Smooth muscle cell (in vitro differentiated cells): ENCODE results near the gene CYFIP1. TPM values are rescaled to one million over a fixed set of nuclear protein-coding genes. Genes with fewer than 3 reads are reported as not detected.
A peak's percentile ranks its signal among the peaks of the same experiment; 100 is the strongest.

Experiments
- DNase-seq: peaks from one replicate; lab custom pipeline; 2025; ENCODE audit not compliant: unreplicated experiment; lab: John Stamatoyannopoulos, UW
- H2AFZ ChIP-seq: fragments of 200-600 bp; sonication (generic); 2 replicates; pipeline ENCODE4 v1.6.0; 2016; ENCODE audit warnings: antibody characterized with exemption, low read depth, mild to moderate bottlenecking
- H3F3A ChIP-seq: fragments of 200-600 bp; sonication (generic); 2 replicates; pipeline ENCODE4 v1.6.0; 2017; ENCODE audit warnings: antibody characterized with exemption, low read depth
- H3K27ac ChIP-seq: fragments of 200-600 bp; sonication (generic); 2 replicates; pipeline ENCODE4 v1.5.1; 2016; ENCODE audit warnings: low read depth, mild to moderate bottlenecking
- H3K27me3 ChIP-seq: fragments of 200-600 bp; sonication (generic); 2 replicates; pipeline ENCODE4 v1.6.1; 2016; ENCODE audit warnings: low read depth, mild to moderate bottlenecking
- H3K36me3 ChIP-seq: fragments of 200-600 bp; sonication (generic); 2 replicates; pipeline ENCODE4 v1.5.1; 2016; ENCODE audit warnings: low read depth
- H3K4me1 ChIP-seq: fragments of 200-600 bp; sonication (generic); 2 replicates; pipeline ENCODE4 v1.5.1; 2016; ENCODE audit warnings: low read depth
- H3K4me2 ChIP-seq: fragments of 200-600 bp; sonication (generic); 2 replicates; pipeline ENCODE4 v1.6.0; 2016; ENCODE audit warnings: mild to moderate bottlenecking
- H3K4me3 ChIP-seq: fragments of 200-600 bp; sonication (generic); 2 replicates; pipeline ENCODE4 v1.5.1; 2016; ENCODE audit warnings: mild to moderate bottlenecking
- H3K79me2 ChIP-seq: fragments of 200-600 bp; sonication (generic); 2 replicates; pipeline ENCODE4 v1.6.0; 2016; ENCODE audit warnings: low read depth, mild to moderate bottlenecking
- H3K9ac ChIP-seq: fragments of 200-600 bp; sonication (generic); 2 replicates; pipeline ENCODE4 v1.6.0; 2016; ENCODE audit warnings: low read depth
- H3K9me3 ChIP-seq: fragments of 200-600 bp; sonication (generic); replicated peaks from 2 replicates; pipeline ENCODE4 v1.5.1; 2016; ENCODE audit warnings: low read depth
- H4K20me1 ChIP-seq: fragments of 200-600 bp; sonication (generic); 2 replicates; pipeline ENCODE4 v1.6.0; 2016; ENCODE audit warnings: low read depth
- WGBS: methylation state at CpG from one replicate; pipeline ENCODE4 v1.1.7; 2016; ENCODE audit warnings: low lambda C conversion rate; 5-methylcytosine and 5-hydroxymethylcytosine counted together
- polyA plus RNA-seq: library from polyadenylated mRNA; unstranded; fragments of >200 nt; fragmentation: Nextera tagmentation; extraction: Ambion mirVana; gene quantifications from 2 replicates; pipeline ENCODE4 v1.2.1, GENCODE V29; 2016
- total RNA-seq: library from RNA; depleted of rRNA; stranded (reverse); fragments of >200 nt; gene quantifications from 2 replicates; pipeline ENCODE4 v1.2.3, GENCODE V29; 2014
- TF ChIP-seq, protein P1 (sequence below): fragments of 200-600 bp; sonication (generic); IDR thresholded peaks from 2 replicates; pipeline ENCODE4 v1.5.1; 2017; ENCODE audit warnings: borderline replicate concordance, mild to moderate bottlenecking, antibody characterized with exemption; ENCODE audit not compliant: insufficient read depth, poor library complexity, severe bottlenecking

CYFIP1 gene
- total and polyA plus RNA-seq, 2 experiments from 2014 or later, result 65.2 to 67.6 TPM

DNA sequence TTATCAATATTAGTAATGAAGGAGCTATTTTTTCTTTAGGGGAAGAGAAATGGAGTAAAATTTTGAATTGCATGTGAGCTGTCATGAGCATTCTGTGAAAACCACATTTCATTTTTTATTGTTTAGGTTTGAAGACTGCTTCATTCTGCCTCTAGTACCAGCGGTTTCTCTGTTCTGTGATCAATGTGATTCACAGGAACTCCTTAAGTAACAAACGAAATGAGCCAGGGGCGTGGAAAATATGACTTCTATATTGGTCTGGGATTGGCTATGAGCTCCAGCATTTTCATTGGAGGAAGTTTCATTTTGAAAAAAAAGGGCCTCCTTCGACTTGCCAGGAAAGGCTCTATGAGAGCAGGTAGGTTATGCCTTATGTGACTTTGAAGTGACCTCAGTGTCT, 128.7 kb downstream of the CYFIP1 start:
- Histone ChIP-seq H3K36me3 (peaks cover 7% of the 10 kb centered on the region), H3K27ac (no peak overlapping the region), H3K27me3 (no peaks in the 10 kb centered on the region), H3K9ac (no peak overlapping the region), H4K20me1 (peaks cover 43% of the 10 kb centered on the region), H2AFZ (no peak overlapping the region), H3K9me3 (no peaks in the 10 kb centered on the region), H3K4me1 (no peaks in the 10 kb centered on the region), H3K4me2 (no peak overlapping the region), H3K4me3 (no peak overlapping the region), H3K79me2 (peaks cover 57% of the 10 kb centered on the region), H3F3A (no peaks in the 10 kb centered on the region)
- WGBS, result 96% methylated on average over 4 of the region's 4 CpGs
- no peak for DNase-seq
- TF ChIP-seq, protein P1, sequence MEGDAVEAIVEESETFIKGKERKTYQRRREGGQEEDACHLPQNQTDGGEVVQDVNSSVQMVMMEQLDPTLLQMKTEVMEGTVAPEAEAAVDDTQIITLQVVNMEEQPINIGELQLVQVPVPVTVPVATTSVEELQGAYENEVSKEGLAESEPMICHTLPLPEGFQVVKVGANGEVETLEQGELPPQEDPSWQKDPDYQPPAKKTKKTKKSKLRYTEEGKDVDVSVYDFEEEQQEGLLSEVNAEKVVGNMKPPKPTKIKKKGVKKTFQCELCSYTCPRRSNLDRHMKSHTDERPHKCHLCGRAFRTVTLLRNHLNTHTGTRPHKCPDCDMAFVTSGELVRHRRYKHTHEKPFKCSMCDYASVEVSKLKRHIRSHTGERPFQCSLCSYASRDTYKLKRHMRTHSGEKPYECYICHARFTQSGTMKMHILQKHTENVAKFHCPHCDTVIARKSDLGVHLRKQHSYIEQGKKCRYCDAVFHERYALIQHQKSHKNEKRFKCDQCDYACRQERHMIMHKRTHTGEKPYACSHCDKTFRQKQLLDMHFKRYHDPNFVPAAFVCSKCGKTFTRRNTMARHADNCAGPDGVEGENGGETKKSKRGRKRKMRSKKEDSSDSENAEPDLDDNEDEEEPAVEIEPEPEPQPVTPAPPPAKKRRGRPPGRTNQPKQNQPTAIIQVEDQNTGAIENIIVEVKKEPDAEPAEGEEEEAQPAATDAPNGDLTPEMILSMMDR, result no peak

GRCh38 chr15:22850055-22850454, 130.1 kb downstream of the CYFIP1 start:
- Histone ChIP-seq H4K20me1 (peaks cover 58% of the 10 kb centered on the region), H3K36me3 (no peaks in the 10 kb centered on the region), H3K4me3 (no peak overlapping the region), H3F3A (no peaks in the 10 kb centered on the region), H2AFZ (no peak overlapping the region), H3K9ac (no peak overlapping the region), H3K79me2 (peaks cover 67% of the 10 kb centered on the region), H3K9me3 (no peaks in the 10 kb centered on the region), H3K4me2 (peak overlapping the region; percentile 21), H3K27ac (peak overlapping the region; percentile 71), H3K27me3 (no peaks in the 10 kb centered on the region), H3K4me1 (peaks cover 7% of the 10 kb centered on the region)
- TF ChIP-seq, protein P1, result no peak
- DNase-seq, result no peak
- 72% methylated on average over 3 of the region's 3 CpGs for WGBS

- no peaks in the 10 kb centered on the region for H3K36me3 ChIP-seq
- H3F3A ChIP-seq, result peaks cover 5% of the 10 kb centered on the region
- WGBS, result 73% methylated on average over 6 of the region's 6 CpGs
- H3K4me1 ChIP-seq, result peaks cover 10% of the 10 kb centered on the region
- no peak overlapping the region for H2AFZ ChIP-seq
- no peak overlapping the region for H3K4me2 ChIP-seq
- H3K79me2 ChIP-seq, result peaks cover 100% of the 10 kb centered on the region
- no peaks in the 10 kb centered on the region for H3K27me3 ChIP-seq
- H3K9me3 ChIP-seq, result no peaks in the 10 kb centered on the region
- H4K20me1 ChIP-seq, result peaks cover 87% of the 10 kb centered on the region
- H3K9ac ChIP-seq, result no peak overlapping the region
- no peak for DNase-seq
- no peak overlapping the region for H3K4me3 ChIP-seq
- TF ChIP-seq, protein P1, result no peak
- H3K27ac ChIP-seq, result peak overlapping the region; percentile 28
These were observed 134.1 kb downstream of the CYFIP1 start for GRCh38 chr15:22846073-22846472.

DNA sequence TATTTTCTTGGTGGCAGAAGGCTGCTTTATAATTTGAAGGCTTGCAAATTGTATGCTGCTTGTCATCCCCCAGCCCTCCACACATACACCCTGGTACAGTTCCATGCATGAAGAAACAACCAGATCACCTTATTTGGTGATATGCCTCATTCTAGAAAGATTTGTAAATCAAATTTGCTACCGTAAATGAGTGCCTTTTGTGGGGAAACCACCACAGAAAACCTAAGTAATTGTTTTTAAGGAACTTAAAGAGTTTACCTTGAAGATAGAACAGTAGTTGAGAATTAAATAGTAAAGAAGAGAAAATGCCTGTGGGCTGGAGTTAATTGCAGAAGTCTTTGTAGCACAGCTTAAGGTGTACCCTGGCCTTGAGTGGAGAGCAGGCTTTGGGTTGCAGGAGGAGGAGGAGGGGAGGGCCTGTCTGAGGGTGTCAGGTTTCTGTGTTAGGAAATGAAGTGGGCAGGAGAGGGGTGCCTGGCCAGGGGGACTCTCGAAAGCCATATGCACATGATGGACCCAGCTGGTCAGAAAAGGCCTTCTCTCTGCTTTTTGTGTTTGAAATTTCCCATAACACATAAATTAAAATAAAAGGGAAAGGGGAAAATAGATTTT, 134.8 kb downstream of the CYFIP1 start:
- Histone ChIP-seq H3K27ac (peak overlapping the region; percentile 19), H3K9ac (no peak overlapping the region), H3F3A (peaks cover 5% of the 10 kb centered on the region), H3K4me3 (no peak overlapping the region), H3K36me3 (no peaks in the 10 kb centered on the region), H3K9me3 (no peaks in the 10 kb centered on the region), H3K4me1 (peaks cover 17% of the 10 kb centered on the region), H3K27me3 (no peaks in the 10 kb centered on the region), H4K20me1 (peaks cover 88% of the 10 kb centered on the region), H3K79me2 (peaks cover 100% of the 10 kb centered on the region), H2AFZ (no peak overlapping the region), H3K4me2 (no peak overlapping the region)
- WGBS, result 59% methylated on average over 2 of the region's 2 CpGs
- no peak for DNase-seq
- TF ChIP-seq, protein P1, result no peak
